ENCODE measurements around the gene SIPA1L3. TPM values are rescaled to one million over a fixed set of nuclear protein-coding genes. Genes with fewer than 3 reads are reported as not detected.
A peak's percentile ranks its signal among the peaks of the same experiment; 100 is the strongest.

SIPA1L3 gene
- polyA plus RNA-seq, 2 of the 4 experiments (the other 2 are of a cell fraction) = 28.9 to 50.6 TPM

DNA sequence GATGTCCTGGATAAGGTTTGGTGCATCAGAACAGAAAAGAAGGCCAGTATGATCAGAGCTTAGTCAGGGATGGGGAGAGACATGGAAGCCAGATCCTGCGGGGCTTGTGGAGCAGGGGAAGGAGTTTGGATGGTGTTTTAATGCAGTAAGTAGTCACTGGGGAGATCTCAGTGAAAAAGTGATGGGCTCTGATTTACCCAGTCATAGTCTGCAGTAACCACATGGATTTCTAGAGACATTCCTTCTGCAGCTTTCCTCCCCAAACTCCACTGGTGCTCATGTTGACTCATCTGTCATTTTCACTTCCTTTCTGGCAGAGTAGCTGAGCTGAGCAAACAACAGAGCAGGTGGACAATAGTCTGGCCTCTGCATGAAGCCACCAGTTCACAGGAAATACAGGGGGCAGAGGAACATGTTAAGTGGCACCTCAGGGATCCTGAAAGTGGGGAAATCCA lies 172.9 kb downstream of the SIPA1L3 start:
- no peak overlapping the region for H3K4me3 ChIP-seq
- POLR2A ChIA-PET = interaction anchor here (1.5 kb wide), 1 partner anchor 148 kb away, joined by 5 read pairs; no protein-coding TSS in a partner anchor
- 24% methylated on average over 1 of the region's 1 CpG for WGBS (ENCODE audit: missing lambda C conversion rate)
- DNase-seq (ENCODE audit: low read depth in 1 of 2, low spot score in 1 of 2) = peak; percentile 78 to 92
- peak overlapping the region; percentile 57 to 80; a peak in 5 of 6 replicates for H3K27ac ChIP-seq
- TF ChIP-seq JUNB (IDR thresholded peaks at IDR 0.05) (0 out of 2 replicates have a peak, but pooled peaks have one; percentile 27), FOSL2 (IDR thresholded peaks at IDR 0.05) (peak; percentile 59; the same call in 1 of the 2 replicates), FOSL2 (CRISPR knock-in tag; IDR thresholded peaks at IDR 0.05) (peak; percentile 79), HOXB13 (CRISPR knock-in tag; IDR thresholded peaks at IDR 0.05; ENCODE audit: low read depth) (0 out of 2 replicates have a peak, but pooled peaks have one; percentile 32), RFX5 (IDR thresholded peaks at IDR 0.05) (peak; percentile 59; the same call in 1 of the 2 replicates), MYC (IDR thresholded peaks at IDR 0.05; ENCODE audit: borderline replicate concordance, low read length) (0 out of 2 replicates have a peak, but pooled peaks have one; percentile 57), KDM1A (IDR thresholded peaks at IDR 0.05; ENCODE audit: low read depth) (no peak), MAFK (IDR thresholded peaks at IDR 0.05; ENCODE audit: partially characterized antibody) (peak; percentile 33), CBX2 (IDR thresholded peaks at IDR 0.05; ENCODE audit: borderline replicate concordance, low read depth) (no peak), FOSB (CRISPR knock-in tag; IDR thresholded peaks at IDR 0.05) (no peak), JUN (IDR thresholded peaks at IDR 0.05) (peak in 1 of 2 experiments; percentile 42; a peak in 1 of 5 replicates)
- TF ChIP-seq, protein P1, sequence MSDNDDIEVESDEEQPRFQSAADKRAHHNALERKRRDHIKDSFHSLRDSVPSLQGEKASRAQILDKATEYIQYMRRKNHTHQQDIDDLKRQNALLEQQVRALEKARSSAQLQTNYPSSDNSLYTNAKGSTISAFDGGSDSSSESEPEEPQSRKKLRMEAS (IDR thresholded peaks at IDR 0.05) = peak; percentile 84
- peaks cover 10% of the 10 kb centered on the region for H3K9me3 ChIP-seq
- peak; percentile 84 to 94 for ATAC-seq
- peaks cover 20% of the 10 kb centered on the region for H3K4me1 ChIP-seq
- peak; percentile 100 for FAIRE-seq
- H3K4me2 ChIP-seq = peak overlapping the region; percentile 67
- CTCF ChIA-PET = interaction anchor here (0.6 to 25.6 kb wide), 10 partner anchors 10 to 180 kb away, joined by 3 to 408 read pairs (median 4); partner anchors contain the start of genes SIPA1L3 and WDR87

- Histone ChIP-seq H3K9me3 (peaks cover 4% of the 10 kb centered on the region; the same call in 2 of the 3 replicates), H3K4me2 (no peak overlapping the region), H3K4me1 (peaks cover 20% of the 10 kb centered on the region), H3K4me3 (no peak overlapping the region), H3K27ac (0 out of 6 replicates have a peak overlapping the region, but pooled peaks of 1 of the 2 experiments have one; percentile 2)
- POLR2A ChIA-PET = no interaction called here
- DNase-seq (ENCODE audit: low read depth in 1 of 2, low spot score in 1 of 2) (no peak), FAIRE-seq (no peak), ATAC-seq (no peak)
- CTCF ChIA-PET = interaction anchor here (0.7 to 25.6 kb wide), 12 partner anchors 8 to 182 kb away, joined by 3 to 408 read pairs (median 3); partner anchors contain the start of genes SIPA1L3 and WDR87
- 97% methylated on average over 43 of the region's 51 CpGs for WGBS (ENCODE audit: missing lambda C conversion rate)
- TF ChIP-seq POLR2A (IDR thresholded peaks at IDR 0.05; ENCODE audit: low read length) = no peak
- no peak for TF ChIP-seq FOSL2 (IDR thresholded peaks at IDR 0.05)
- no peak for TF ChIP-seq FOSL2 (CRISPR knock-in tag; IDR thresholded peaks at IDR 0.05)
- TF ChIP-seq HOXA7 (CRISPR knock-in tag; IDR thresholded peaks at IDR 0.05) = no peak
- no peak for TF ChIP-seq FOXS1 (CRISPR knock-in tag; IDR thresholded peaks at IDR 0.05)
- TF ChIP-seq MYC (IDR thresholded peaks at IDR 0.05; ENCODE audit: borderline replicate concordance, low read length) = no peak
Observed at GRCh38 chr19:38081547-38082255, 174.7 kb downstream of the SIPA1L3 start.

GRCh38 chr19:38082256-38083118 lies 175.5 kb downstream of the SIPA1L3 start:
- ChIA-PET POLR2A (no interaction called here), CTCF (interaction anchor here (0.9 to 25.6 kb wide), 8 partner anchors 9 to 182 kb away, joined by 3 to 408 read pairs (median 4); partner anchors contain the start of genes SIPA1L3 and WDR87)
- Histone ChIP-seq H3K4me2 (no peak overlapping the region), H3K27ac (no peak overlapping the region), H3K4me1 (peaks cover 20% of the 10 kb centered on the region), H3K4me3 (no peak overlapping the region), H3K9me3 (no peaks in the 10 kb centered on the region)
- WGBS (ENCODE audit: missing lambda C conversion rate) = 97% methylated on average over 71 of the region's 78 CpGs
- FAIRE-seq (no peak), DNase-seq (ENCODE audit: low read depth in 1 of 2, low spot score in 1 of 2) (no peak), ATAC-seq (no peak)
- TF ChIP-seq CBX2 (IDR thresholded peaks at IDR 0.05; ENCODE audit: borderline replicate concordance, low read depth) (no peak), MYC (IDR thresholded peaks at IDR 0.05; ENCODE audit: borderline replicate concordance, low read length) (no peak), JUN (IDR thresholded peaks at IDR 0.05) (no peak), MAZ (IDR thresholded peaks at IDR 0.05; ENCODE audit: borderline replicate concordance, low read depth, low read length) (no peak)

GRCh38 chr19:38084196-38084595 lies 177.2 kb downstream of the SIPA1L3 start:
- no peak for FAIRE-seq

More at GRCh38 chr19:38084196-38084595, 177.2 kb downstream of the SIPA1L3 start:
- Histone ChIP-seq H3K4me3 (no peak overlapping the region), H3K4me2 (no peak overlapping the region), H3K4me1 (peaks cover 18% of the 10 kb centered on the region), H3K9me3 (no peaks in the 10 kb centered on the region), H3K27ac (no peak overlapping the region)
- DNase-seq (ENCODE audit: low read depth in 1 of 2, low spot score in 1 of 2) (no peak), ATAC-seq (no peak)
- WGBS (ENCODE audit: missing lambda C conversion rate) = 95% methylated on average over 7 of the region's 7 CpGs
- TF ChIP-seq HOXB5 (CRISPR knock-in tag; IDR thresholded peaks at IDR 0.05) (no peak), RFX5 (IDR thresholded peaks at IDR 0.05) (no peak), RAD21 (conservative IDR thresholded peaks at IDR 0.05 in 1 of 2, IDR thresholded peaks at IDR 0.05 in 1 of 2) (no peak), SMC3 (IDR thresholded peaks at IDR 0.05) (no peak), CHD4 (IDR thresholded peaks at IDR 0.05; ENCODE audit: borderline replicate concordance) (no peak), EP300 (IDR thresholded peaks at IDR 0.05) (no peak), EHF (CRISPR knock-in tag; IDR thresholded peaks at IDR 0.05) (no peak), JUN (IDR thresholded peaks at IDR 0.05) (no peak), KDM5A (IDR thresholded peaks at IDR 0.05) (no peak), MAZ (IDR thresholded peaks at IDR 0.05; ENCODE audit: borderline replicate concordance, low read depth, low read length) (no peak), FOSL2 (IDR thresholded peaks at IDR 0.05) (no peak), FOSL2 (CRISPR knock-in tag; IDR thresholded peaks at IDR 0.05) (no peak), ZC3H11A (IDR thresholded peaks at IDR 0.05) (no peak)
- CTCF ChIA-PET = interaction anchor here (0.9 to 25.6 kb wide), 6 partner anchors 11 to 184 kb away, joined by 3 to 408 read pairs (median 4); partner anchors contain the start of genes SIPA1L3 and WDR87
- POLR2A ChIA-PET = interaction anchor here (0.6 kb wide), 1 partner anchor 56 kb away, joined by 7 read pairs; no protein-coding TSS in a partner anchor
